Right forelimb (tissue), 1 donor: ENCODE results near the gene PTPRD.

Experiments
- DNase-seq: peaks from one replicate; pipeline ENCODE4 v3.0.0-alpha.2; 2018

The PTPRD gene

GRCh38 chr9:8733131-8733954 is 1879.5 kb downstream of the PTPRD start:
- peak; percentile 62 for DNase-seq

- no peak for DNase-seq
Observed at GRCh38 chr9:8732367-8733075, 1880.3 kb downstream of the PTPRD start.

- DNase-seq = no peak
Observed at GRCh38 chr9:8730618-8731017, 1882.2 kb downstream of the PTPRD start.

GRCh38 chr9:8728910-8729309 is 1883.9 kb downstream of the PTPRD start:
- DNase-seq = no peak

GRCh38 chr9:8727191-8727590 is 1885.6 kb downstream of the PTPRD start:
- DNase-seq = no peak

GRCh38 chr9:8726692-8727091 is 1886.1 kb downstream of the PTPRD start:
- no peak for DNase-seq

- DNase-seq = no peak
Observed at GRCh38 chr9:8725635-8726034, 1887.2 kb downstream of the PTPRD start.

GRCh38 chr9:8724284-8725018 is 1888.4 kb downstream of the PTPRD start:
- DNase-seq = no peak

- no peak for DNase-seq
Observed at GRCh38 chr9:8723195-8723594, 1889.6 kb downstream of the PTPRD start.

GRCh38 chr9:8719833-8720486 is 1892.8 kb downstream of the PTPRD start:
- DNase-seq = no peak

- no peak for DNase-seq
Observed at GRCh38 chr9:8718121-8718725, 1894.6 kb downstream of the PTPRD start.

GRCh38 chr9:8717146-8717545 is 1895.7 kb downstream of the PTPRD start:
- no peak for DNase-seq

GRCh38 chr9:8715788-8716187 is 1897.0 kb downstream of the PTPRD start:
- no peak for DNase-seq

- no peak for DNase-seq
Observed at GRCh38 chr9:8713811-8714165, 1899.0 kb downstream of the PTPRD start.

GRCh38 chr9:8713149-8713810 is 1899.5 kb downstream of the PTPRD start:
- no peak for DNase-seq

- DNase-seq = no peak
Observed at GRCh38 chr9:8709731-8710130, 1903.1 kb downstream of the PTPRD start.

- DNase-seq = no peak
Observed at GRCh38 chr9:8708728-8709127, 1904.1 kb downstream of the PTPRD start.

- no peak for DNase-seq
Observed at GRCh38 chr9:8706998-8707397, 1905.8 kb downstream of the PTPRD start.

- DNase-seq = no peak
Observed at GRCh38 chr9:8706531-8706930, 1906.3 kb downstream of the PTPRD start.

- no peak for DNase-seq
Observed at GRCh38 chr9:8705861-8706260, 1906.9 kb downstream of the PTPRD start.

GRCh38 chr9:8703904-8704303 is 1908.9 kb downstream of the PTPRD start:
- DNase-seq = no peak

- no peak for DNase-seq
Observed at GRCh38 chr9:8701904-8702303, 1910.9 kb downstream of the PTPRD start.
